Prostate gland (tissue), 2 donors: ENCODE data around the gene LONP2.

Experiments used
- CTCF ChIP-seq, 4 experiments: fragments of 200-600 bp in 2 of 4; fragments of 450-650 bp in 2 of 4; sonication (generic) in 2 of 4; IDR thresholded peaks; 1 replicate in 3 of 4; 2 replicates in 1 of 4; pipeline ENCODE4 v1.5.1; 2016 to 2019; ENCODE audit warnings: antibody characterized with exemption in 4 of 4, mild to moderate bottlenecking in 2 of 4, moderate library complexity in 2 of 4
- POLR2A ChIP-seq: fragments of 450-650 bp; IDR thresholded peaks from one replicate; pipeline ENCODE4 v1.6.1; 2016; ENCODE audit warnings: antibody characterized with exemption, mild to moderate bottlenecking

- TF ChIP-seq POLR2A (no peak), CTCF (IDR thresholded peaks at IDR 0.05) (no peak)
Measured at GRCh38 chr16:48284772-48285409, 40.8 kb downstream of the LONP2 start.
